Gastrocnemius medialis (tissue), 4 donors: ENCODE results near the gene RBPJ. TPM values are rescaled to one million over a fixed set of nuclear protein-coding genes. Genes with fewer than 3 reads are reported as not detected.

Experiments
- ATAC-seq, 2 donors: fragments of 150-250 bp; one replicate each; pipeline ENCODE4 v1.9.1; 2016
- DNase-seq, 2 donors: peaks; one replicate each; pipeline ENCODE4 v3.0.0-alpha.2; 2019
- H3K27ac ChIP-seq, 4 donors: fragments of 200-600 bp; sonication (generic); 1 replicate in 1 of 4; 2 replicates in 3 of 4; pipeline ENCODE4 v1.5.1; 2016 to 2018; ENCODE audit warnings: mild to moderate bottlenecking in 2 of 4, moderate library complexity in 1 of 4
- H3K27me3 ChIP-seq, 3 donors: fragments of 200-600 bp; sonication (generic) in 2 of 3; 1 replicate in 1 of 3; 2 replicates in 2 of 3; pipeline versions ENCODE4 v1.5.1 to v1.6.0; 2016 to 2019; ENCODE audit warnings: mild to moderate bottlenecking in 1 of 3, moderate library complexity in 1 of 3
- H3K36me3 ChIP-seq, 2 donors: fragments of 200-600 bp; sonication (generic) in 1 of 2; one replicate each; pipeline ENCODE4 v1.5.1; 2017 to 2018
- H3K4me1 ChIP-seq, 2 donors: fragments of 200-600 bp; sonication (generic) in 1 of 2; one replicate each; pipeline ENCODE4 v1.5.1; 2016 to 2017; ENCODE audit warnings: mild to moderate bottlenecking in 2 of 2
- H3K4me3 ChIP-seq, 4 donors: fragments of 200-600 bp; sonication (generic) in 3 of 4; 1 replicate in 1 of 4; 2 replicates in 3 of 4; pipeline ENCODE4 v1.5.1; 2016 to 2019; ENCODE audit warnings: mild to moderate bottlenecking in 2 of 4
- H3K9me3 ChIP-seq, 3 donors: fragments of 200-600 bp; sonication (generic) in 2 of 3; 1 replicate in 1 of 3; 2 replicates in 2 of 3; pipeline ENCODE4 v1.5.1; 2016 to 2019
- CTCF ChIP-seq, 5 experiments: fragments of 450-650 bp in 3 of 5; fragments of 200-600 bp in 2 of 5; sonication (generic) in 2 of 5; IDR thresholded peaks in 4 of 5; conservative IDR thresholded peaks in 1 of 5; 1 replicate in 4 of 5; 2 replicates in 1 of 5; pipeline ENCODE4 v1.5.1; 2016 to 2019; ENCODE audit warnings: antibody characterized with exemption in 5 of 5, mild to moderate bottlenecking in 3 of 5, moderate library complexity in 3 of 5
- POLR2A ChIP-seq, 2 donors: fragments of 450-650 bp; IDR thresholded peaks; one replicate each; pipeline ENCODE4 v1.6.1; 2017; ENCODE audit warnings: antibody characterized with exemption in 2 of 2, mild to moderate bottlenecking in 2 of 2, moderate library complexity in 2 of 2
- in situ Hi-C, 4 donors: fragments of 200-750 bp; cut with MboI; loops; one replicate each; pipeline versions ENCODE4 v1.15.0 to v1.8.0; 2017; ENCODE audit warnings: low sequenced_read_pairs in 4 of 4
- intact Hi-C: fragments of 100-400 bp; cut with DNase I; formaldehyde crosslinking; loops from one replicate; pipeline ENCODE4 v1.15.1; 2023; ENCODE audit warnings: low total_unique reads
- total RNA-seq, 4 donors: library from RNA; depleted of rRNA; stranded (reverse); fragments of >200 nt; gene quantifications; one replicate each; pipeline versions ENCODE4 v1.1.0 to v1.2.3, GENCODE V29; 2016

RBPJ gene
- total RNA-seq, 4 donors from 2014 or later: 22.8 to 73.3 (median 37.1) TPM

GRCh38 chr4:26484032-26484515 lies 163.3 kb downstream of the RBPJ start:
- H3K36me3 ChIP-seq: no peaks in the 10 kb centered on the region
- DNase-seq (no peak), ATAC-seq (no peak)
- H3K27me3 ChIP-seq: no peaks in the 10 kb centered on the region
- H3K4me1 ChIP-seq: no peaks in the 10 kb centered on the region
- TF ChIP-seq CTCF (IDR thresholded peaks at IDR 0.05 in 4 of 5, conservative IDR thresholded peaks at IDR 0.05 in 1 of 5) (no peak), POLR2A (IDR thresholded peaks at IDR 0.05) (no peak)
- no peaks in the 10 kb centered on the region for H3K9me3 ChIP-seq
- intact Hi-C loops: no loop called here
- H3K27ac ChIP-seq: no peak overlapping the region
- in situ Hi-C loops: no loop called here
- H3K4me3 ChIP-seq: no peak overlapping the region

GRCh38 chr4:26484516-26484915 lies 163.7 kb downstream of the RBPJ start:
- H3K27ac ChIP-seq: no peak overlapping the region
- intact Hi-C loops (no loop called here), in situ Hi-C loops (no loop called here)
- DNase-seq: no peak
- H3K9me3 ChIP-seq: no peaks in the 10 kb centered on the region
- no peak for TF ChIP-seq POLR2A (IDR thresholded peaks at IDR 0.05)
- no peak for TF ChIP-seq CTCF (IDR thresholded peaks at IDR 0.05 in 4 of 5, conservative IDR thresholded peaks at IDR 0.05 in 1 of 5)
- no peaks in the 10 kb centered on the region for H3K27me3 ChIP-seq
- H3K4me1 ChIP-seq: no peaks in the 10 kb centered on the region
- no peaks in the 10 kb centered on the region for H3K36me3 ChIP-seq
- H3K4me3 ChIP-seq: no peak overlapping the region
- no peak for ATAC-seq

Other genes with a start within 250 kb of the RBPJ start
- not detected for gene CCKAR, start 169.5 kb downstream of the RBPJ start, total RNA-seq